ENCODE data around the gene RHBDF2.
"Not testable (repeated sequence)": the region's sequence is repeated elsewhere in the genome, so short reads cannot be mapped to it uniquely, and the experiment has no call there.

Gene RHBDF2

GRCh38 chr17:76524598-76525512, 23.6 kb upstream of the RHBDF2 start:
- no peak for DNase-seq
- TF ChIP-seq POLR2A (IDR thresholded peaks at IDR 0.05; ENCODE audit: low read length), result no peak
- TF ChIP-seq GATA1 (IDR thresholded peaks at IDR 0.05; ENCODE audit: low read depth, low read length), result no peak

DNA sequence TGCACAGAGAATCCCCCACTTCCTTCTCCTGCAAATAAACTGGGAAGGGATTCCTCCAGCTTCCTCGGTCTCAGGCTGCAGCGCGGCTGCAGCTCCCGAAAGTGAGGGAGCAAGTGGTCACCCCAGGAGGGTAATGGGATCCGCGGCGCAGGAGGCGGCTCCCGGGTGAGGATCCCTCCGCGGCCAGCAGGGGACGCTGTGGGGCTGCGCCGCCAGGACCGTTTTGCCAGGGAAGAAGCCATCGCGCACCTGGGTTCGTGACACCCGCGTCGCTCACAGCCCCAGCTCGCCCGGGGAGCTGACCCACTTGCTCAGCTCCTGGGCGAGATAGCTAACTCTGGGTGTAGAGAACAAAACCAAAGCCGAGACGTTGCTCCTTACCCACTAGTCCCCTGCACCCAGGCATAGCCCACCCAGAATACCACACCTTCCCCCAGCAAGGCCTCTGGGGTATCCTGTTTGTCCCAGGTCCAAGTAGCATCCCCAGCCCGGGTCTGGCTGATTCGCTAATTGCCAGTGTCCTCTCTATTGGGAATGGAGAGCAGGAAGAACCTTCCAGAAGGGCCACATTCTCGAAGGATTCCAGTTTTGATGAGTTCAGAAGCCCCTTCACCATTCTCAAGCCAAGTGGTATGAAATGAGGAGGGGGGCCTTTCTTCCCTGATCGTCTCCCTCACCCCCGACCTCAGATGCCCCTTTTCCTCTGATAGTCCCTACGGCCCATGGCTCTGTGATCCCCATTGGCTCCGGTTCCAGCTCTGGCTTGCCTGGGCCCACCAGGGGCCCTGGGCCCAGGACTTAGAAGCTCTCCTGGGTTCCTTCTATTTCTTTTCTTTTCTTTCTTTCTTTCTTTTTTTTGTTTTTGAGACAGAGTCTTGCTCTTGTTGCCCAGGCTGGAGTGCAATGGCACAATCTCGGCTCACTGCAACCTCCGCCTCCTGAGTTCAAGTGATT, 22.1 kb upstream of the RHBDF2 start:
- DNase-seq, result peak; percentile 68 to 86
- TF ChIP-seq POLR2A (IDR thresholded peaks at IDR 0.05; ENCODE audit: low read length) (no peak), GATA1 (IDR thresholded peaks at IDR 0.05; ENCODE audit: low read depth, low read length) (no peak)

DNA sequence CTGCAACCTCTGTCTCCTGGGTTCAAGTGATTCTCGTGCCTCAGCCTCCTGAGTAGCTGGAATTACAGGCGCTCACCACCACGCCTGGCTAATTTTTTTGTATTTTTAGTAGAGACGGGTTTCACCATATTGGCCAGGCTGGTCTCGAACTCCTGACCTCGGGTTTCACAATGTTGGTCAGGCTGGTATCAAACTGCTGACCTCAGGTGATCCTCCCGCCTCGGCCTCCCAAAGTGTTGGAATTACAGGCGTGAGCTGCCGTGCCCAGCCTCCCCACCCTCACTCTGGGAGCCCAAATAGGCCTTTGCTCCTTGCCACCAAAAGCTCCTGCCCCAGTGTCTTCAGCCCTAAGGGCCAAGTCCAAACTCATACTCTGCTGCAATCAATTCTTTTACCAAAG, 20.5 kb upstream of the RHBDF2 start:
- not testable (repeated sequence) for DNase-seq

DNA sequence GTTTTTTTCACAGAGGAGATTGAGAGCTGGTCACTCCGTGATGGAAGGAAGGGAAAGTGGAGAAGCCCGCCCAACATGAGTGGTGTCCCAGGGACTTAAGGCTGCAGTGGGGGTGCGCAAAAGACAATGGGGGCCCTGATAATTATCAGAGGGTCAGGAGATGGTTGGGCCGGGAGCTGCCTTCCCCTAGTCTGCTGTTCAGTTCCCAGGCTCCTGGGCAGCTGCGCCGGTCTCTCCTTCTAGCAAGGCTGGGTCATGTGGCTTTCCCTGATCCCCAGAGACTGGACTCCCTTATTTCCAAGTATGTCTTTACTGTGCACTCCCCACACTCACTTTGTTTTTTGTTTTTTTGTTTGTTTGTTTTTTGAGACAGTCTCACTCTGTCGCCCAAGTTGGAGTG, 20.0 kb upstream of the RHBDF2 start:
- no peak for DNase-seq
- TF ChIP-seq GATA1 (IDR thresholded peaks at IDR 0.05; ENCODE audit: low read depth, low read length), result no peak
- no peak for TF ChIP-seq POLR2A (IDR thresholded peaks at IDR 0.05; ENCODE audit: low read length)

DNA sequence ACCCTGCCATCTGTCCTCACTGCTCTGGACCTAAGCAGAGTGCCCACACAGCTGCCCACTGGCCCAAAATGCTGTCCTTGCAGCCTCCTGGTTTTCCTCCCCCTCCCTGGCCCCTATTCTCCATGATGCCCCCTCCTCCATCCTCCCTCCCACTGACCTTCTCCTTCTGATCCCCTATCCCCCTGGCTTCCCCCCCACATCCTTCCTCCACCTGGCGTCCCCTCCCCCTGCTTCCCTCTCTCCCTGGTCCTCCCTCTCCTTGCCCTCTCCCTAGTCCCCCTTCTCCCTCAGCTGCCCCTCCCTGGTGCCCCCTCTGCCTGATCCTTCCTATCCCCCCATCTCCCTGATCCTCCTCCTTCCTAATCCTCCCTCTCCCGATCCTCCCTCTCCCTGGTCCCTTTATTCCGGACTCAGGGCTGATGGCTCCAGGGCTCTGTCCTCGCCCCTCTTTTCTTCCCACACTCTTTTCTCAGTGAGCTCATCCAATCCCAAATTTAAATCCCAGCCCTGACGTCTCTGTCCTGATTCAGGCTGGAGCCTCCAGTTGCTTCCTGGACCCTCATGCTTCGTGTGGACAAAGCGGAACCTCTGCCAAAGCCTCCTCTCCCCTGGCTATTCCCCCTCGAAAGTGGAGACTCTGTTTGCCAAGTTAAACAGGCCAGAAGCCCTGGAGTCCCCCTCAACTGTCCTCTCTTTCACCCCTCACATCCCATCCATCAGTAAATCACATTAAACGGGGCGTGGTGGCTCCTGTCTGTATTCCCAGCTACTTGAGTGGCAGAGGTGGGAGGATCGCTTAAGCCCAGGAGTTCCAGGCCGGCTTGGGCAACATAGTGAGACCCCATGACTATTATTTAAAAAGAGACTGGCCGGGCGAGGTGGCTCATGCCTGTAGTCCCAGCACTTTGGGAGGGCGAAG, 18.1 kb upstream of the RHBDF2 start:
- TF ChIP-seq GATA1 (IDR thresholded peaks at IDR 0.05; ENCODE audit: low read depth, low read length), result no peak
- TF ChIP-seq POLR2A (IDR thresholded peaks at IDR 0.05; ENCODE audit: low read length), result no peak
- no peak for DNase-seq

DNA sequence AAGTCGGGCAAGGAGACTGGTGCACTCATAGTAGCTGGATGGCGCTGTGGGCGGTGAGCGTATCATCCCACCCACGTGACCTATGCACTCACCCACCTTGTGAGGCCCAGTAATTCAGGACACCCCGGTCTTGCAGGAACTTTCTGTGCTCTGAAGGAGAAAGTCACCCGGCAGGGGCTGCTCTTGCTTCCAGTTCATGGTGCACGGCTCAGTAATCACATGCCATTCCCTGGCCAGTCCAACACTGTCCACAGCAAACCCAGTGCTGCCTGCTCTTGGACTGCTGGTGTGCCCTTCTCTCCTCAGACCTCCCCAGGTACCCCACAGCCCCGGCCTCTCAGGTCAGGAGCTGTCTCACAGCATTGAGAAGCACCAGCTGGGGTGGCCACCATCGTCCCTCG, 16.4 kb upstream of the RHBDF2 start:
- TF ChIP-seq GATA1 (IDR thresholded peaks at IDR 0.05; ENCODE audit: low read depth, low read length) (no peak), POLR2A (IDR thresholded peaks at IDR 0.05; ENCODE audit: low read length) (no peak)
- DNase-seq, result no peak

- TF ChIP-seq POLR2A (IDR thresholded peaks at IDR 0.05; ENCODE audit: low read length) (no peak), GATA1 (IDR thresholded peaks at IDR 0.05; ENCODE audit: low read depth, low read length) (no peak)
- DNase-seq, result no peak
Observed at GRCh38 chr17:76515274-76515949, 14.2 kb upstream of the RHBDF2 start.

DNA sequence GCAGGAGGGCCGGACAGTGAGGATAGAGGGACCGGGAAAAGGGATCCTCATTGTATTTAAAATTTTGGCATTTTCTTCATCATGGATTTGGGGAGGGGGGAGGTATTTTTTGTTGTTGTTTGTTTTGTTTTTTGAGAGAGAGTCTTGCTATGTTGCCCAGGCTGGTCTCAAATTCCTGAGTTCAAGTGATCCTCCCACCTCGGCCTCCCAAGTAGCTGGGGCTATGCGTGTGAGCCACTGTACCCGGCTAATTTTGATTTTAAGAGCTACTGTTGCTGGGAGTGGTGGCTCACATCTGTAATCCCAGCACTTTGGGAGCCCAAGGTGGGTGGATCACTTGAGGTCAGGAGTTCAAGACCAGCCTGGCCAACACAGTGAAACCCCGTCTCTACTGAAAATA, 13.1 kb upstream of the RHBDF2 start:
- not testable (repeated sequence) for DNase-seq

GRCh38 chr17:76513306-76513692, 12.1 kb upstream of the RHBDF2 start:
- TF ChIP-seq GATA1 (IDR thresholded peaks at IDR 0.05; ENCODE audit: low read depth, low read length), result no peak
- no peak for TF ChIP-seq POLR2A (IDR thresholded peaks at IDR 0.05; ENCODE audit: low read length)
- DNase-seq, result no peak

DNA sequence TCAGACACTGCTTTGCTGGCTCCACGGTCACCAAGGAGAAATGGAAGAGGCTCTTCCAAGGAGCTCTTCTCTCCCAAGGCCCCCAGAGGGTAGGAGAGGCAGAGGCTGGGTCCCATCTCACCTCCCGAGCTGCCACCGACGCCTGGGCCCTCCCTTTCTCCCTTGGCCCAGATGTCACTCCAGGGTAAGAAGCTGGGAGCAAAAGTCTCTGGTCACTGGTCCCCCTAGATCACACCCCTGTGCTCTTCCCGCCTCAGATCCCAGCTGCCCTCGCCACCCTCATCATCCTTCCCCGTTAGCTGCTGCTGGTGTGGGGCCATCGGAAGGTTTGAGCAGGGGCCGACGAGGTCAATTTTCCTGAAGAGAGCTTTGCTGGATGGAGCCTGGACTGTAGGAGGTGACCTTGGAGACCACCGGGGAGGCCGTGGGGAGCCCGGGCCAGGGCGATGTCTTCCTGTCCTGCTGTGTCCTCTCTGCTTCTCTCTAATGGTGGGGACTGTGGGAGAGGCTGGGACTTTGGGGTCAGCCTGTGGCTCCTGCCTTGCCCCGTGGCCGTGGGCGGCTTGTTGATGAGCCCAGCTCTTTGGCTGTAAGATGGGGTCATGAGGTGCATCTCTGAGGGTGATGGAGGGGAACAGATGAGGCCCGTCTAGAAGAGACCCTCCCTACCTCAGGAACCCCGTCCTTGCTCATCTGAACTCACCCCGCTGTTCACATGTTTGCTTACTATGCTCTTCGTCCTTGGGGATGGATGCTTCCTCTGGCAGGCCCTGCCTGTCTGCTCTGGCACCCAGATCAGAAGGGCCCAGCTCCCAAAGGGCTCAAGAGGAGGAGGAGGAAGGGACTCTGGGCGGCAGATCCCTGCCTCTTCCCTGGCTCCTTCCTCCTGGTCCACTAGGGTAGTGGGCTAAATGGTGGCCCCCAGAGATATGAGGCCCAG, 11.4 kb upstream of the RHBDF2 start:
- DNase-seq, result no peak
- TF ChIP-seq POLR2A (IDR thresholded peaks at IDR 0.05; ENCODE audit: low read length) (no peak), GATA1 (IDR thresholded peaks at IDR 0.05; ENCODE audit: low read depth, low read length) (no peak)

DNA sequence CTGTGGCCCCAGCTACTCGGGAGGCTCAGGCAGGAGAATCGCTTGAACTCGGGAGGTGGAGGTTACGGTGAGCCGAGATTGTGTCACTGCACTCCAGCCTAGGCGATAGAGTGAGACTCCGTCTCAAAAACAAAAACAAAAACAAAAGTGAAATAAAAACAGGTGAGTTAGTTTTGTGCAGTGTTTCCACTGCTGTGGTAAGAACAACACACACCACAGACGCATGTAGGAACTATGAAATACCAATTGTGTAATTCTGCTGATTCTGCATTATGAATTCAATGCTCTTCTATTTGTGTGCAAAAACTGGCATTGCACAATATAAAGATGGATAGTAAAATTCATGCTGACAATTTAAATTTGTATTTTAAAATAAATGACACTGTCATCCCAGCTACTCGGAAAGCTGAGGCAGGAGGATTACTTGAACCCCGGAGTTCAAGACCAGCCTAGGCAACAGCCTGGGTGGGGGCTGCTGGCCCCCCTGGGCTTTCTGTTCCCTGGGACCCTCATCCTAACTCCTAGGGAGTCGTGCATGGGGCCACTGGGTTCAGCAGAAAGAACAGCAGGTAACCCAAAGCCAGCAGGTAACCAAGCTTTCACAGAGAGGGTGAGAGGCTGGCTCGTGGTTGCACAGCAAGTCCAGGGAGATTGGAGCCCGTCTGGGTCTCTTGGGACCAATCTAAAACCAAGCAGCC, 10.6 kb upstream of the RHBDF2 start:
- no peak for DNase-seq
- TF ChIP-seq POLR2A (IDR thresholded peaks at IDR 0.05; ENCODE audit: low read length), result no peak
- no peak for TF ChIP-seq GATA1 (IDR thresholded peaks at IDR 0.05; ENCODE audit: low read depth, low read length)

DNA sequence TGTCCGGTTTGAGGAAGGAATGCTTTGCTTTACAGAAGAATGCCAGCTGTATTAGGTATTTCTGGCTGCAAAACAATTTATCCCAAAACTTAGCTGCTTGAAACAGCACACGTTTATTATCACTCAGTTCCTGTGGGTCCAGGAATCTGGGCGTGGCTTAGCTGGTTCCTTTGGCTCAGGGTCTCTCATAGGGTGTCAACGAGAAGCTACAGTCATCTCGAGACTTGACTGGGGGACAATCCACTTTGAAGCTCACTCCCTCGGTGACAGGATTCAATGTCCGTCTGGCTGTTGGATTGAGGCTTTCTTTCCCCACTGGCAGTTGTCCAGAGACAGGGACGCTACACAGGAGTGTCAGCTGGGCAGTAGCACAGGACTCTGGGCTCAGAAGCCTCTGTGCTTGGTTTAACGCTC, 9.6 kb upstream of the RHBDF2 start:
- no peak for DNase-seq
- TF ChIP-seq POLR2A (IDR thresholded peaks at IDR 0.05; ENCODE audit: low read length) (no peak), GATA1 (IDR thresholded peaks at IDR 0.05; ENCODE audit: low read depth, low read length) (no peak)

GRCh38 chr17:76508472-76509063, 7.3 kb upstream of the RHBDF2 start:
- DNase-seq, result not testable (repeated sequence)

Data from erythroblast (primary cell).